ENCODE results near the gene HRH2. TPM values are rescaled to one million over a fixed set of nuclear protein-coding genes. Genes with fewer than 3 reads are reported as not detected.

Gene HRH2
- total RNA-seq, 1 experiment from 2014 or later, result 3.3 TPM

DNA sequence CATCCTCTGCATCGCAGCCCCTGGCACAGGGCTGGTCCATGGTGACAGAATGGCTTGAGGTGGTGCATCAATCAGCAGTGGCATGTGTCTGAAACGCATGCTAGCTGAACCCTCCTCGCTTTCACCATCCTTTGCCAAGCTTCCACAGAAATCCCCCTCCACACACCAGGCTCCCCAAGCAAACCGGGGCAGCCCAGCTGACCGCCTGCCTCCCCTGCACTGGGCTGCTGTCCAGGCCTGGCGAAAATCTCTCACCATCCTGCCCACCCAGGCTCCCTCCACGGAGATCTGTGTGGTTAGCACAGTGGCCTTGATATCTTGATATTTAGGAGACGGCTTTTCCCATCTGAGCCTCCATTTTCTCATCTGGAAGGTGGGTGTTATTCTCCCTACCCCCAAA lies 905 bp upstream of the HRH2 start:
- peak overlapping the region; percentile 81 to 95 for H3K4me3 Mint-ChIP-seq

More for the DNA sequence above, 905 bp upstream of the HRH2 start:
- Histone ChIP-seq H4K8ac (replicated peaks; ENCODE audit: insufficient read length, low read depth, low read length) (no peak overlapping the region), H3K23ac (ENCODE audit: insufficient read length, low read depth, low read length) (no peak overlapping the region), H3K56ac (ENCODE audit: insufficient read length, low read depth, low read length) (no peak overlapping the region), H3K4me1 (ENCODE audit: insufficient read depth, low read length) (no peaks in the 10 kb centered on the region), H4K91ac (ENCODE audit: insufficient read length, low read depth, low read length) (no peak overlapping the region), H3K4me2 (ENCODE audit: insufficient read depth, insufficient read length, low read length) (no peak overlapping the region), H4K20me1 (ENCODE audit: control insufficient read depth, insufficient read depth, insufficient read length) (no peaks in the 10 kb centered on the region), H2AK5ac (ENCODE audit: insufficient read length, low read length) (no peak overlapping the region), H2BK15ac (ENCODE audit: low read depth, low read length) (no peak overlapping the region), H3K14ac (ENCODE audit: insufficient read depth, low read length) (no peak overlapping the region), H2BK120ac (ENCODE audit: low read depth, low read length, poor library complexity, severe bottlenecking) (no peak overlapping the region), H3K23me2 (ENCODE audit: insufficient read length, low read depth, low read length, poor library complexity, severe bottlenecking) (peaks cover 6% of the 10 kb centered on the region), H3K79me2 (ENCODE audit: insufficient read depth, low read length) (no peaks in the 10 kb centered on the region), H3T11ph (ENCODE audit: low read length) (no peak overlapping the region), H2BK20ac (ENCODE audit: low read depth, low read length, poor library complexity, severe bottlenecking) (no peak overlapping the region), H2AFZ (ENCODE audit: low read length) (no peak overlapping the region), H2BK12ac (ENCODE audit: insufficient read length, low read depth, low read length) (no peak overlapping the region), H3K4ac (ENCODE audit: low read depth, low read length) (no peak overlapping the region), H3K27me3 (ENCODE audit: insufficient read depth, low read length) (no peaks in the 10 kb centered on the region), H3K9me3 (ENCODE audit: control insufficient read depth, low read depth, low read length) (no peaks in the 10 kb centered on the region), H3K9ac (ENCODE audit: extremely low read depth, insufficient read length, low read length) (no peak overlapping the region), H2BK5ac (ENCODE audit: insufficient read length, low read length) (no peak overlapping the region), H3K27ac (ENCODE audit: insufficient read length, low read depth, low read length) (no peak overlapping the region), H3K79me1 (ENCODE audit: insufficient read depth, low read depth, low read length, poor library complexity, severe bottlenecking) (no peaks in the 10 kb centered on the region), H4K5ac (ENCODE audit: insufficient read length, low read depth, low read length) (no peak overlapping the region), H3K18ac (ENCODE audit: insufficient read length, low read depth, low read length) (no peak overlapping the region)
- no peak for DNase-seq
- no peak overlapping the region for H3K27ac Mint-ChIP-seq
- WGBS (ENCODE audit: extremely low coverage, insufficient read length, low lambda C conversion rate), result no CpG with 5 or more reads among the region's 8 CpGs
- H3K27me3 Mint-ChIP-seq (ENCODE audit: low read depth), result peaks cover 25% of the 10 kb centered on the region
- peaks cover 0 to 3% (median under 1%) of the 10 kb centered on the region in 3 experiments; a peak in 5 of 7 replicates for H3K36me3 Mint-ChIP-seq (ENCODE audit: insufficient read depth in 1 of 3, low read depth in 3 of 3)
- TF ChIP-seq, protein P1, sequence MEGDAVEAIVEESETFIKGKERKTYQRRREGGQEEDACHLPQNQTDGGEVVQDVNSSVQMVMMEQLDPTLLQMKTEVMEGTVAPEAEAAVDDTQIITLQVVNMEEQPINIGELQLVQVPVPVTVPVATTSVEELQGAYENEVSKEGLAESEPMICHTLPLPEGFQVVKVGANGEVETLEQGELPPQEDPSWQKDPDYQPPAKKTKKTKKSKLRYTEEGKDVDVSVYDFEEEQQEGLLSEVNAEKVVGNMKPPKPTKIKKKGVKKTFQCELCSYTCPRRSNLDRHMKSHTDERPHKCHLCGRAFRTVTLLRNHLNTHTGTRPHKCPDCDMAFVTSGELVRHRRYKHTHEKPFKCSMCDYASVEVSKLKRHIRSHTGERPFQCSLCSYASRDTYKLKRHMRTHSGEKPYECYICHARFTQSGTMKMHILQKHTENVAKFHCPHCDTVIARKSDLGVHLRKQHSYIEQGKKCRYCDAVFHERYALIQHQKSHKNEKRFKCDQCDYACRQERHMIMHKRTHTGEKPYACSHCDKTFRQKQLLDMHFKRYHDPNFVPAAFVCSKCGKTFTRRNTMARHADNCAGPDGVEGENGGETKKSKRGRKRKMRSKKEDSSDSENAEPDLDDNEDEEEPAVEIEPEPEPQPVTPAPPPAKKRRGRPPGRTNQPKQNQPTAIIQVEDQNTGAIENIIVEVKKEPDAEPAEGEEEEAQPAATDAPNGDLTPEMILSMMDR (conservative IDR thresholded peaks at IDR 0.05), result no peak
- H3K4me1 Mint-ChIP-seq, result peaks cover 27 to 33% of the 10 kb centered on the region in 2 experiments
- H3K9me3 Mint-ChIP-seq, result peaks cover 0 to 4% of the 10 kb centered on the region in 2 experiments; a peak in 4 of 5 replicates
